Kidney capillary endothelial cell (primary cell): ENCODE results near the gene SPIN4.
A peak's percentile ranks its signal among the peaks of the same experiment; 100 is the strongest.
"Not testable (repeated sequence)": the region's sequence is repeated elsewhere in the genome, so short reads cannot be mapped to it uniquely, and the experiment has no call there.

Experiments used
- DNase-seq: peaks from one replicate; pipeline ENCODE4 v3.0.0-alpha.2; 2018; ENCODE audit warnings: low spot score

Gene SPIN4

GRCh38 chrX:63350941-63351616 is at the start of gene SPIN4:
Gene SPIN4 (minus strand): TSS chrX:63351332. CDS start chrX:63350819, 513 bp downstream.
- DNase-seq: peak; percentile 68

GRCh38 chrX:63400340-63400739 is 49.2 kb upstream of the SPIN4 start:
- DNase-seq: no peak

GRCh38 chrX:63394872-63395271 is 43.7 kb upstream of the SPIN4 start:
- no peak for DNase-seq

- DNase-seq: not testable (repeated sequence)
Measured at GRCh38 chrX:63393094-63393493, 42.0 kb upstream of the SPIN4 start.

- DNase-seq: no peak
Measured at GRCh38 chrX:63387411-63387810, 36.3 kb upstream of the SPIN4 start.

- DNase-seq: not testable (repeated sequence)
Measured at GRCh38 chrX:63384263-63384662, 33.1 kb upstream of the SPIN4 start.

- DNase-seq: not testable (repeated sequence)
Measured at GRCh38 chrX:63373012-63373411, 21.9 kb upstream of the SPIN4 start.

- not testable (repeated sequence) for DNase-seq
Measured at GRCh38 chrX:63367699-63368098, 16.6 kb upstream of the SPIN4 start.

- DNase-seq: no peak
Measured at GRCh38 chrX:63363788-63364187, 12.7 kb upstream of the SPIN4 start.

GRCh38 chrX:63361494-63361893 is 10.4 kb upstream of the SPIN4 start:
- no peak for DNase-seq

GRCh38 chrX:63354484-63354883 is 3.4 kb upstream of the SPIN4 start:
- no peak for DNase-seq

GRCh38 chrX:63350465-63350877 is 661 bp downstream of the SPIN4 start:
- DNase-seq: peak; percentile 5

- DNase-seq: peak; percentile 1
Measured at GRCh38 chrX:63349307-63349706, 1.8 kb downstream of the SPIN4 start.

- no peak for DNase-seq
Measured at GRCh38 chrX:63330681-63331080, 20.5 kb downstream of the SPIN4 start.

- DNase-seq: no peak
Measured at GRCh38 chrX:63327788-63328187, 23.3 kb downstream of the SPIN4 start.

- DNase-seq: no peak
Measured at GRCh38 chrX:63299596-63299995, 51.5 kb downstream of the SPIN4 start.
